ENCODE data around the gene SEMA4G. TPM values are rescaled to one million over a fixed set of nuclear protein-coding genes. Genes with fewer than 3 reads are reported as not detected.

SEMA4G gene
- 20.0 to 22.8 TPM (median 22.2 TPM) in 3 replicates for total RNA-seq

GRCh38 chr10:100969187-100970075, at the start of gene SEMA4G:
Gene SEMA4G (plus strand): TSS chr10:100969504. CDS start chr10:100972913, 3,409 bp downstream.
- H3K27ac Mint-ChIP-seq, result no peak within 1 kb of the TSS
- DNase-seq (ENCODE audit: low spot score in 2 of 2, unreplicated experiment in 2 of 2), result peak; percentile 48 to 68
- peak; percentile 72 for TF ChIP-seq CTCF (IDR thresholded peaks at IDR 0.05; ENCODE audit: unreplicated experiment)
- no peaks in the 10 kb centered on the region for H3K36me3 Mint-ChIP-seq
- H3K27me3 Mint-ChIP-seq (ENCODE audit: low read depth), result no peaks in the 10 kb centered on the region
- H3K9me3 Mint-ChIP-seq, result no peaks in the 10 kb centered on the region
- H3K4me3 Mint-ChIP-seq, result peak within 1 kb of the TSS; percentile 74
- H3K4me1 Mint-ChIP-seq, result peaks cover 13% of the 10 kb centered on the region

GRCh38 chr10:100923580-100923979, 45.7 kb upstream of the SEMA4G start:
- H3K27me3 Mint-ChIP-seq (ENCODE audit: low read depth), result no peaks in the 10 kb centered on the region
- no peak for TF ChIP-seq CTCF (IDR thresholded peaks at IDR 0.05; ENCODE audit: unreplicated experiment)
- H3K36me3 Mint-ChIP-seq, result peaks cover 38% of the 10 kb centered on the region
- H3K9me3 Mint-ChIP-seq, result no peaks in the 10 kb centered on the region
- peaks cover 12% of the 10 kb centered on the region for H3K4me1 Mint-ChIP-seq
- DNase-seq (ENCODE audit: low spot score in 2 of 2, unreplicated experiment in 2 of 2), result no peak
- H3K4me3 Mint-ChIP-seq, result no peak overlapping the region
- no peak overlapping the region for H3K27ac Mint-ChIP-seq

- H3K4me3 Mint-ChIP-seq, result no peak overlapping the region
- TF ChIP-seq CTCF (IDR thresholded peaks at IDR 0.05; ENCODE audit: unreplicated experiment), result no peak
Observed at GRCh38 chr10:100927266-100927665, 42.0 kb upstream of the SEMA4G start.

GRCh38 chr10:100928039-100928438, 41.3 kb upstream of the SEMA4G start:
- peak overlapping the region; percentile 66 for H3K27ac Mint-ChIP-seq
- no peaks in the 10 kb centered on the region for H3K27me3 Mint-ChIP-seq (ENCODE audit: low read depth)
- TF ChIP-seq CTCF (IDR thresholded peaks at IDR 0.05; ENCODE audit: unreplicated experiment), result no peak
- H3K9me3 Mint-ChIP-seq, result no peaks in the 10 kb centered on the region
- H3K4me3 Mint-ChIP-seq, result no peak overlapping the region
- no peak for DNase-seq (ENCODE audit: low spot score in 2 of 2, unreplicated experiment in 2 of 2)
- peaks cover 53% of the 10 kb centered on the region for H3K36me3 Mint-ChIP-seq
- peaks cover 12% of the 10 kb centered on the region for H3K4me1 Mint-ChIP-seq

More at GRCh38 chr10:100927266-100927665, 42.0 kb upstream of the SEMA4G start:
- no peak overlapping the region for H3K27ac Mint-ChIP-seq
- no peak for DNase-seq (ENCODE audit: low spot score in 2 of 2, unreplicated experiment in 2 of 2)
- H3K4me1 Mint-ChIP-seq, result peaks cover 12% of the 10 kb centered on the region
- H3K36me3 Mint-ChIP-seq, result peaks cover 47% of the 10 kb centered on the region
- no peaks in the 10 kb centered on the region for H3K9me3 Mint-ChIP-seq
- H3K27me3 Mint-ChIP-seq (ENCODE audit: low read depth), result no peaks in the 10 kb centered on the region

- no peak for TF ChIP-seq CTCF (IDR thresholded peaks at IDR 0.05; ENCODE audit: unreplicated experiment)
- H3K4me1 Mint-ChIP-seq, result peaks cover 12% of the 10 kb centered on the region
- H3K36me3 Mint-ChIP-seq, result peaks cover 47% of the 10 kb centered on the region
- DNase-seq (ENCODE audit: low spot score in 2 of 2, unreplicated experiment in 2 of 2), result no peak
- H3K27me3 Mint-ChIP-seq (ENCODE audit: low read depth), result no peaks in the 10 kb centered on the region
- H3K4me3 Mint-ChIP-seq, result no peak overlapping the region
- H3K9me3 Mint-ChIP-seq, result no peaks in the 10 kb centered on the region
- H3K27ac Mint-ChIP-seq, result no peak overlapping the region
Observed at GRCh38 chr10:100930368-100930767, 38.9 kb upstream of the SEMA4G start.
